ENCODE measurements around the gene PGPEP1. TPM values are rescaled to one million over a fixed set of nuclear protein-coding genes. Genes with fewer than 3 reads are reported as not detected.

PGPEP1 gene
- total and polyA plus RNA-seq, 10 of the 15 experiments (the other 5 are each of a cell fraction or from before 2014, with no cell fraction given), result 13.8 to 39.4 (median 17.0) TPM

DNA sequence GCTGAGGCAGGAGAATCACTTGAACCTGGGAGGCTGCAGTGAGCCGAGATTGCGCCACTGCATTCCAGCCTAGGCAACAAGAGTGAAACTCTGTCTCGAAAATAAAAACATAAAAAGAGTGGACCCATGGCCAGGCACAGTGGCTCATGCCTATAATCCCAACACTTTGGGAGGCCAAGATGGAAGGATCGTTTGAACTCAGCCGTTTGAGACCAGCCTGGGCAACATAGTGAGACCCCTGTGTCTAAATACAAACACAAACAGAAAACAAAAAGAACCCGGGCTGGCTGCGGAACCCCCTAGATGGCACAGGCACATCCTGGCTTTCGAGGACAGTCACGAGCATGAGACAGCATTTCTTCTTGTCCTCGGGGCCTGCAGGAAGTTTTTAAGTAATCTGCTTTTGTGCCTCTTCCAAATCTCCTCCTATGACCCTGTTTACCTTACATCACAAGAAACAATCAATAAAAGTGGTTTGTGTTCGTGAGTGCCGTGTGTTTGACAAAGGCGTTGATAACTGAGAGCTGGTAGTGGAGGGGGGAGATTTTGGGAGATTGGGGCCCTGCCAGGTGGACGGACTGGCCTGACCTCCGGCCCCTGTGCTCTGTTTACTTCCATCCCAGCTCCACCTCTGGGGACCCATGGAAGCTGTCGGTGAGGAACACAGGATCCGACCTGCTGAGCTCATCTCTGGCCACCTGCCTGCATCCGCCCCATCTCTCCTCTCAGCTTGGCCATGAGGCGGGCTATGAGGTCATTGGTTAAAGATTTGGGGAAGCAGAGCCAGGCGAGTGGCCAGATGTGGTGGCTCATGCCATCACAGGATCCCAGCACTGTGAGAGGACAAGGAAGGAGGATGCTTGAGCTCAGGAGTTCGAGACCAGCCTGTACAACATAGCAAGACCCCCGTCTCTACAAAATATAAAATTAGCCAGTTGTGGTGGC is 39.7 kb downstream of the PGPEP1 start:
- no TSS peak for BruUV-seq (replicated peaks)
- FAIRE-seq, result no peak
- in situ Hi-C loops (cut with MboI), result no loop called here
- Histone ChIP-seq H3K27me3 (replicated peaks in 1 of 2; ENCODE audit: control insufficient read depth in 2 of 2, insufficient read depth in 2 of 2, low read length in 1 of 2) (no peaks in the 10 kb centered on the region), H3K9me3 (replicated peaks; ENCODE audit: control insufficient read depth, insufficient read depth, low read length) (no peaks in the 10 kb centered on the region), H3K79me2 (ENCODE audit: control insufficient read depth, insufficient read depth, low read length) (no peaks in the 10 kb centered on the region), H4K20me1 (ENCODE audit: control insufficient read depth, insufficient read depth) (no peaks in the 10 kb centered on the region), H3K27ac (ENCODE audit: control insufficient read depth, insufficient read depth) (no peak overlapping the region), H3K9ac (ENCODE audit: control insufficient read depth, insufficient read depth, low read length) (no peak overlapping the region), H3K4me2 (ENCODE audit: control insufficient read depth, insufficient read depth) (no peak overlapping the region), H3K36me3 (ENCODE audit: control insufficient read depth in 2 of 2, insufficient read depth in 2 of 2, low read length in 1 of 2) (no peaks in the 10 kb centered on the region), H3K4me1 (ENCODE audit: control insufficient read depth, insufficient read depth, low read length) (peaks cover 22% of the 10 kb centered on the region), H2AFZ (ENCODE audit: control insufficient read depth, low read depth, low read length) (peak overlapping the region; percentile 44; the same call in 1 of the 2 replicates), H3K4me3 (no peak overlapping the region)
- DNase-seq (ENCODE audit: low read depth, low spot score), result no peak
- 68% methylated on average over 22 of the region's 22 CpGs for WGBS (ENCODE audit: insufficient coverage, insufficient replicate concordance, low lambda C conversion rate, missing lambda C conversion rate)
- ChIA-PET RAD21 (ENCODE audit: unreplicated experiment) (interaction anchor here (0.6 to 1.4 kb wide), 3 partner anchors 14 to 100 kb away, joined by 3 read pairs; no protein-coding TSS in a partner anchor), CTCF (interaction anchor here (0.9 to 1.5 kb wide), 6 partner anchors 8 to 101 kb away, joined by 3 to 10 read pairs (median 4); no protein-coding TSS in a partner anchor), POLR2A (interaction anchor here (1.2 to 1.5 kb wide), 3 partner anchors 16 to 42 kb away, joined by 3 to 5 read pairs (median 3); no protein-coding TSS in a partner anchor), SMC1A (ENCODE audit: uncharacterized antibody, unreplicated experiment) (interaction anchor here (1.2 to 2.1 kb wide), 2 partner anchors 31 to 51 kb away, joined by 3 to 4 read pairs; no protein-coding TSS in a partner anchor)
- no peak for ATAC-seq
- intact Hi-C loops (cut with micrococcal nuclease; ENCODE audit: unreplicated experiment), result no loop called here
- TF ChIP-seq MEF2B (IDR thresholded peaks at IDR 0.05; ENCODE audit: partially characterized antibody, poor library complexity, severe bottlenecking) (no peak), STAT1 (conservative IDR thresholded peaks at IDR 0.05) (no peak), CHD1 (IDR thresholded peaks at IDR 0.05; ENCODE audit: low read depth, low read length) (no peak), ELK1 (IDR thresholded peaks at IDR 0.05; ENCODE audit: low read depth, low read length) (no peak), HDAC6 (IDR thresholded peaks at IDR 0.05; ENCODE audit: unreplicated experiment) (no peak), IRF4 (IDR thresholded peaks at IDR 0.05; ENCODE audit: low read depth, low read length) (no peak), POU2F2 (IDR thresholded peaks at IDR 0.05; ENCODE audit: borderline replicate concordance, low read depth, low read length) (no peak), MAX (IDR thresholded peaks at IDR 0.05; ENCODE audit: low read depth, low read length) (no peak), BCLAF1 (IDR thresholded peaks at IDR 0.05) (no peak), REST (IDR thresholded peaks at IDR 0.05; ENCODE audit: low read depth, low read length) (no peak)
